ENCODE data around the gene KLHDC7B.

The KLHDC7B gene

GRCh38 chr22:50548040-50548920, 2.6 kb downstream of the KLHDC7B start:
- no peak for TF ChIP-seq CTCF (IDR thresholded peaks at IDR 0.05; ENCODE audit: low read depth, low read length)

GRCh38 chr22:50548921-50549790, 3.5 kb downstream of the KLHDC7B start:
- no peak for DNase-seq (ENCODE audit: extremely low read depth, low read depth)
- TF ChIP-seq CTCF (IDR thresholded peaks at IDR 0.05; ENCODE audit: low read depth, low read length), result no peak

More at GRCh38 chr22:50548040-50548920, 2.6 kb downstream of the KLHDC7B start:
- no peak for DNase-seq (ENCODE audit: extremely low read depth, low read depth)

- no peak for TF ChIP-seq CTCF (IDR thresholded peaks at IDR 0.05; ENCODE audit: low read depth, low read length)
- no peak for DNase-seq (ENCODE audit: extremely low read depth, low read depth)
Observed at GRCh38 chr22:50550395-50550794, 4.7 kb downstream of the KLHDC7B start.

- no peak for TF ChIP-seq CTCF (IDR thresholded peaks at IDR 0.05; ENCODE audit: low read depth, low read length)
- no peak for DNase-seq (ENCODE audit: extremely low read depth, low read depth)
Observed at GRCh38 chr22:50551160-50551752, 5.6 kb downstream of the KLHDC7B start.

- DNase-seq (ENCODE audit: extremely low read depth, low read depth), result no peak
- TF ChIP-seq CTCF (IDR thresholded peaks at IDR 0.05; ENCODE audit: low read depth, low read length), result no peak
Observed at GRCh38 chr22:50553310-50553709, 7.6 kb downstream of the KLHDC7B start.

- TF ChIP-seq CTCF (IDR thresholded peaks at IDR 0.05; ENCODE audit: low read depth, low read length), result no peak
Observed at GRCh38 chr22:50556703-50557102, 11.0 kb downstream of the KLHDC7B start.

More at GRCh38 chr22:50556703-50557102, 11.0 kb downstream of the KLHDC7B start:
- DNase-seq (ENCODE audit: extremely low read depth, low read depth), result no peak
